Neuronal stem cell (in vitro differentiated cells): ENCODE measurements around the gene OR2T10.

Source experiments
- DNase-seq: peaks from one replicate; pipeline ENCODE4 v3.0.0-alpha.2; 2013; ENCODE audit warnings: low spot score
- H2AFZ ChIP-seq: one replicate; pipeline ENCODE4 v1.6.1; 2013; ENCODE audit warnings: mild to moderate bottlenecking, low read length, inconsistent platforms
- H2AK5ac ChIP-seq: 2 replicates; pipeline ENCODE4 v1.6.1; 2013; ENCODE audit warnings: low read depth, mild to moderate bottlenecking, inconsistent platforms, low read length, moderate library complexity, mixed read lengths
- H2BK120ac ChIP-seq: 2 replicates; pipeline ENCODE4 v1.6.1; 2013; ENCODE audit warnings: low read depth, mild to moderate bottlenecking, inconsistent platforms, low read length, moderate library complexity, mixed read lengths
- H2BK12ac ChIP-seq: one replicate; pipeline ENCODE4 v1.6.1; 2013; ENCODE audit warnings: low read length, inconsistent platforms
- H2BK15ac ChIP-seq: 2 replicates; pipeline ENCODE4 v1.6.1; 2013; ENCODE audit warnings: mild to moderate bottlenecking, low read length, inconsistent platforms, mixed read lengths
- H2BK5ac ChIP-seq: one replicate; pipeline ENCODE4 v1.6.1; 2013; ENCODE audit warnings: inconsistent platforms, mild to moderate bottlenecking, low read length, moderate library complexity
- H3K14ac ChIP-seq: one replicate; pipeline ENCODE4 v1.6.1; 2013; ENCODE audit warnings: low read length, inconsistent platforms
- H3K18ac ChIP-seq: 2 replicates; pipeline ENCODE4 v1.6.1; 2013; ENCODE audit warnings: low read length, inconsistent platforms
- H3K23ac ChIP-seq: 2 replicates; pipeline ENCODE4 v1.6.1; 2013; ENCODE audit warnings: low read depth, mild to moderate bottlenecking, mixed read lengths, low read length, inconsistent platforms; ENCODE audit not compliant: poor library complexity
- H3K27ac ChIP-seq: replicated peaks from 3 replicates; pipeline ENCODE4 v1.5.1; 2013; ENCODE audit warnings: low read length, inconsistent platforms
- H3K27me3 ChIP-seq, 3 experiments: 2 replicates each; pipeline ENCODE4 v1.6.1; 2013; ENCODE audit warnings: low read length in 3 of 3, mild to moderate bottlenecking in 2 of 3, inconsistent platforms in 1 of 3, low read depth in 1 of 3, mixed read lengths in 1 of 3, moderate library complexity in 1 of 3; ENCODE audit not compliant: control insufficient read depth in 3 of 3, insufficient read depth in 3 of 3
- H3K36me3 ChIP-seq, 2 donors: replicated peaks in 1 of 2; 2 replicates each; pipeline ENCODE4 v1.6.1; 2013; ENCODE audit warnings: low read length in 2 of 2; ENCODE audit not compliant: control insufficient read depth in 2 of 2, insufficient read depth in 2 of 2
- H3K4ac ChIP-seq: 2 replicates; pipeline ENCODE4 v1.6.1; 2013; ENCODE audit warnings: inconsistent platforms, mild to moderate bottlenecking, low read length, moderate library complexity
- H3K4me1 ChIP-seq, 2 donors: 1 replicate in 1 of 2; 2 replicates in 1 of 2; pipeline ENCODE4 v1.6.1; 2013; ENCODE audit warnings: low read length in 2 of 2, low read depth in 1 of 2; ENCODE audit not compliant: control insufficient read depth in 2 of 2, insufficient read depth in 1 of 2
- H3K4me2 ChIP-seq: one replicate; pipeline ENCODE4 v1.6.1; 2013; ENCODE audit warnings: mild to moderate bottlenecking, low read length, inconsistent platforms; ENCODE audit not compliant: insufficient read depth, poor library complexity, severe bottlenecking
- H3K4me3 ChIP-seq, 2 donors: 2 replicates each; pipeline ENCODE4 v1.5.1; 2013; ENCODE audit warnings: low read length in 2 of 2, mild to moderate bottlenecking in 2 of 2, inconsistent platforms in 1 of 2, moderate library complexity in 1 of 2
- H3K79me1 ChIP-seq: one replicate; pipeline ENCODE4 v1.6.1; 2013; ENCODE audit warnings: low read depth, mild to moderate bottlenecking, inconsistent platforms, low read length, moderate library complexity
- H3K9ac ChIP-seq: one replicate; pipeline ENCODE4 v1.6.1; 2013; ENCODE audit warnings: mild to moderate bottlenecking, low read depth, low read length, inconsistent platforms; ENCODE audit not compliant: poor library complexity
- H3K9me3 ChIP-seq, 2 donors: replicated peaks in 1 of 2; 2 replicates each; pipeline versions ENCODE3 to v1.6.1; 2013; ENCODE audit warnings: low read length in 2 of 2, mild to moderate bottlenecking in 2 of 2, inconsistent platforms in 1 of 2, low read depth in 1 of 2, mixed read lengths in 1 of 2, moderate library complexity in 1 of 2; ENCODE audit not compliant: control insufficient read depth in 2 of 2, insufficient read depth in 1 of 2
- H4K8ac ChIP-seq: one replicate; pipeline ENCODE4 v1.6.1; 2013; ENCODE audit warnings: low read depth, mild to moderate bottlenecking, inconsistent platforms, low read length, moderate library complexity
- H4K91ac ChIP-seq: one replicate; pipeline ENCODE4 v1.6.1; 2013; ENCODE audit warnings: low read length, low read depth, mild to moderate bottlenecking, inconsistent platforms; ENCODE audit not compliant: poor library complexity
- WGBS, 2 donors: extraction: QIAGEN DNeasy Blood & Tissue Kit; methylation state at CpG; one replicate each; pipeline ENCODE4 v1.1.7; 2013; ENCODE audit warnings: missing lambda C conversion rate in 2 of 2, mixed read lengths in 1 of 2; ENCODE audit not compliant: insufficient read length in 2 of 2, insufficient replicate concordance in 1 of 2; ENCODE audit errors: extremely low coverage in 2 of 2; 5-methylcytosine and 5-hydroxymethylcytosine counted together

The OR2T10 gene

GRCh38 chr1:248631354-248632008 lies 34.0 kb upstream of the OR2T10 start:
- H2BK12ac ChIP-seq, result no peak overlapping the region
- no peak overlapping the region for H3K9ac ChIP-seq
- H3K27me3 ChIP-seq, result peaks cover 0 to 3% (median 2%) of the 10 kb centered on the region in 3 experiments
- H3K14ac ChIP-seq, result no peak overlapping the region
- H4K8ac ChIP-seq, result no peak overlapping the region
- no peak overlapping the region for H3K27ac ChIP-seq
- H3K23ac ChIP-seq, result no peak overlapping the region
- no peak overlapping the region for H3K18ac ChIP-seq
- peaks cover 0 to 26% of the 10 kb centered on the region in 2 donors for H3K9me3 ChIP-seq
- no peak overlapping the region for H2BK15ac ChIP-seq
- no peak overlapping the region for H3K4ac ChIP-seq
- no peak overlapping the region for H4K91ac ChIP-seq
- no peak overlapping the region for H2AK5ac ChIP-seq
- H3K4me3 ChIP-seq, result no peak overlapping the region
- no peak overlapping the region for H2BK120ac ChIP-seq
- no CpG with 5 or more reads among the region's 7 CpGs for WGBS, 2 donors
- no peak overlapping the region for H3K4me2 ChIP-seq
- no peak overlapping the region for H2BK5ac ChIP-seq
- H3K36me3 ChIP-seq, result no peaks in the 10 kb centered on the region
- no peak for DNase-seq
- H2AFZ ChIP-seq, result no peak overlapping the region
- no peaks in the 10 kb centered on the region for H3K4me1 ChIP-seq
- H3K79me1 ChIP-seq, result no peaks in the 10 kb centered on the region

GRCh38 chr1:248630551-248630950 lies 33.1 kb upstream of the OR2T10 start:
- no peak overlapping the region for H2AFZ ChIP-seq
- H3K14ac ChIP-seq, result no peak overlapping the region
- no peak overlapping the region for H3K27ac ChIP-seq
- H3K4me2 ChIP-seq, result no peak overlapping the region
- no peak overlapping the region for H2BK5ac ChIP-seq
- no peak overlapping the region for H4K91ac ChIP-seq
- no CpG with 5 or more reads among the region's 2 CpGs for WGBS, 2 donors
- H3K4ac ChIP-seq, result no peak overlapping the region
- H3K23ac ChIP-seq, result no peak overlapping the region
- H3K18ac ChIP-seq, result no peak overlapping the region
- no peaks in the 10 kb centered on the region for H3K79me1 ChIP-seq
- no peak overlapping the region for H3K9ac ChIP-seq
- no peak overlapping the region for H2BK120ac ChIP-seq
- H3K36me3 ChIP-seq, result no peaks in the 10 kb centered on the region
- no peak overlapping the region for H2BK15ac ChIP-seq
- peaks cover 0 to 32% of the 10 kb centered on the region in 2 donors for H3K9me3 ChIP-seq
- no peak for DNase-seq
- peaks cover 0 to 3% (median 2%) of the 10 kb centered on the region in 3 experiments for H3K27me3 ChIP-seq
- no peak overlapping the region for H3K4me3 ChIP-seq
- H4K8ac ChIP-seq, result no peak overlapping the region
- H2BK12ac ChIP-seq, result no peak overlapping the region
- H2AK5ac ChIP-seq, result no peak overlapping the region
- H3K4me1 ChIP-seq, result no peaks in the 10 kb centered on the region

DNA sequence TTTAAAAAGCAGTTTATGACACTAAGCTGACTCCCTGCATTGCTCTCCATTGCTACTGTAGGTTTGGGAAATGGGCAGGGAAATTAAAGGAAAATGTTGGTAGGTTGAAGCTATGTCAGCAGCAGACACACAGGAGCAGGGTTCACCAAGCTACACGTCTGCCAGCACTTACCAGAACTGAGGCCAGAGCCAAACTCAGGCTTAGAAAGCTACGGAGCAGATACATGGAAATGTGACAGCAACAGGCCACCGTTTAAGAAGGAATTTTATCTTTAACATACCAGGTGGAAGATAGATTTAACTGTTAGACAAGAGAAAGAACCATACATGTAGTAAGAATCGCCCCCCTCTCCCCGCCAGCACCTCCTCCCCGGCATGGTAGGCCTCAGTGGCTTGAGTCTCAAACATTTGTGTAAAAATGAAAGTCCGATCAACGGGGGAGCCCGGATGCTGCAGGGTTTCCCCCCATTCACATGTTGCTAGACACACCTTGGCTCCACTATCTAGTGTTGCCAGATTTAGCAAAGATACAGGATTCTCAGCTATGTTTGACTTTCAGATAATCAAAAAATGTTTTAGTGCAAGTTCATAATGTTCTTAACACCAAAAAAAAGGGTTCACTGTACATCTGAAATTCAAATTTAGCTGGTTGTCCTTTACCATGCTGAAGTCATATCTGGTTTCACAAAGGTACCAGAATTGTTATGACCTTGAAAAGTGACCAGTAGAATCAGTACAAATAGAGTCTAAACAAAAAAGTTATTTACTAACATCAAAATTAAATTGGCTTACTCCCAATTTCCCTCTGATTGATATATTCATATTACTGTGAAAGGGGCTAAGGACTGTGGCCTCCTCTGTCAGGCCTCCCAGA lies 30.7 kb upstream of the OR2T10 start:
- Histone ChIP-seq H4K91ac (no peak overlapping the region), H3K79me1 (no peaks in the 10 kb centered on the region), H3K27me3 (peaks cover 0 to 6% (median 2%) of the 10 kb centered on the region in 3 experiments), H2AK5ac (no peak overlapping the region), H3K4me1 (no peaks in the 10 kb centered on the region), H3K27ac (no peak overlapping the region), H2AFZ (no peak overlapping the region), H3K23ac (no peak overlapping the region), H3K36me3 (no peaks in the 10 kb centered on the region), H2BK15ac (no peak overlapping the region), H3K4ac (no peak overlapping the region), H2BK120ac (no peak overlapping the region), H3K14ac (no peak overlapping the region), H3K4me2 (no peak overlapping the region), H4K8ac (no peak overlapping the region), H3K4me3 (no peak overlapping the region), H3K9ac (no peak overlapping the region), H3K18ac (no peak overlapping the region), H3K9me3 (peaks cover 0 to 34% of the 10 kb centered on the region in 2 donors), H2BK5ac (no peak overlapping the region), H2BK12ac (no peak overlapping the region)
- no CpG with 5 or more reads among the region's 9 CpGs for WGBS, 2 donors
- DNase-seq, result no peak

DNA sequence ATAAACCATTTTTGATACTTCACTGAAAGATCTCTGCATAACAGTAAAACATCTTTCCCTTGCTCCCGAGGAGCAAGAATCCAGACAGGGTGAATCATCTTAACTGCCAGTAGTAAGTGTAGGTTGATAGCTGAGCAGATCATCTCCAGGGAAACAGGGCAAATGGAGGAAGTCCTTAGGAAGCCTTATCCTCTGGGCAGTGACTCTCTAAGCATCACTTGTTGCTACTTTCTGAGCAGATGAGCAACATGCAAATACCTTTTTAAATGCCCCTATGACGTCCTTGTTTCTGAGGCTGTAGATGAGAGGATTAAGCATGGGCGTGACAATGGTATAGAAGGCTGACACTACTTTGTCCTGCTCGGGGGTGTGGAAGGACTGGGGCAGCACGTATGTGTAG lies 28.5 kb upstream of the OR2T10 start:
- Histone ChIP-seq H3K4ac (no peak overlapping the region), H3K36me3 (no peaks in the 10 kb centered on the region), H2AK5ac (no peak overlapping the region), H4K91ac (no peak overlapping the region), H2BK120ac (no peak overlapping the region), H2BK5ac (no peak overlapping the region), H3K18ac (no peak overlapping the region), H2BK15ac (no peak overlapping the region), H4K8ac (no peak overlapping the region), H3K14ac (no peak overlapping the region), H3K9ac (no peak overlapping the region), H3K79me1 (no peaks in the 10 kb centered on the region), H3K23ac (no peak overlapping the region), H3K9me3 (peaks cover 0 to 35% of the 10 kb centered on the region in 2 donors), H3K27ac (no peak overlapping the region), H2AFZ (no peak overlapping the region), H2BK12ac (no peak overlapping the region), H3K27me3 (peaks cover 0 to 6% (median 0%) of the 10 kb centered on the region in 3 experiments), H3K4me2 (no peak overlapping the region), H3K4me3 (peak overlapping the region in 1 of 2 donors; percentile 68), H3K4me1 (no peaks in the 10 kb centered on the region)
- WGBS, 2 donors, result no CpG with 5 or more reads among the region's 5 CpGs
- DNase-seq, result no peak
